GM12878 (cell line): ENCODE measurements around the gene PSMF1. TPM values are rescaled to one million over a fixed set of nuclear protein-coding genes. Genes with fewer than 3 reads are reported as not detected.
A peak's percentile ranks its signal among the peaks of the same experiment; 100 is the strongest.

Source experiments
- ATAC-seq: fragments of 200-7000 bp; cut with Tn5 transposase; 3 replicates; pipeline ENCODE4 v1.9.1; 2020; ENCODE audit warnings: mild to moderate bottlenecking, moderate library complexity
- BruUV-seq: library from RNA; stranded (reverse); fragments of 400-500 nt; replicated peaks from 2 replicates; lab custom pipeline; 2021; lab: Mats Ljungman, UMichigan
- CTCF ChIA-PET: fragments of 300-600 bp; sonication (Branson Sonifier 250); formaldehyde crosslinking; extraction: SDS; loops from one replicate; lab custom pipeline; 2021; ENCODE audit warnings: inconsistent platforms; lab: Yijun Ruan, JAX
- POLR2A ChIA-PET: fragments of 350-600 bp; formaldehyde crosslinking; extraction: SDS; loops from one replicate; lab custom pipeline; 2021; ENCODE audit warnings: inconsistent platforms; lab: Charles Lee
- RAD21 ChIA-PET: fragments of 300-600 bp; sonication (Branson Sonifier 250); formaldehyde crosslinking; loops from one replicate; lab custom pipeline; 2023; ENCODE audit warnings: antibody characterized with exemption; ENCODE audit not compliant: unreplicated experiment; lab: Charles Lee
- SMC1A ChIA-PET: fragments of 300-600 bp; sonication (Branson Sonifier 250); formaldehyde crosslinking; loops from one replicate; lab custom pipeline; 2023; ENCODE audit not compliant: unreplicated experiment, uncharacterized antibody; lab: Charles Lee
- DNase-seq: peaks from one replicate; pipeline ENCODE4 v3.0.0-alpha.2; 2011; ENCODE audit warnings: low read depth, low spot score
- FAIRE-seq: peaks from 3 replicates; lab custom pipeline; 2011; peaks lifted over from hg19 to GRCh38; lab: Jason Lieb, UNC
- H2AFZ ChIP-seq: 2 replicates; pipeline ENCODE4 v1.6.0; 2011; ENCODE audit warnings: low read depth, low read length, control low read depth; ENCODE audit not compliant: control insufficient read depth
- H3K27ac ChIP-seq: 2 replicates; pipeline ENCODE4 v1.5.1; 2011; ENCODE audit warnings: control low read depth; ENCODE audit not compliant: control insufficient read depth, insufficient read depth
- H3K27me3 ChIP-seq, 2 experiments: replicated peaks in 1 of 2; 2 replicates each; pipeline versions ENCODE4 v1.6.0 to v1.6.1; 2011; ENCODE audit warnings: low read length in 1 of 2; ENCODE audit not compliant: control insufficient read depth in 2 of 2, insufficient read depth in 2 of 2
- H3K36me3 ChIP-seq, 2 experiments: 2 replicates each; pipeline ENCODE4 v1.5.1; 2011; ENCODE audit warnings: low read length in 1 of 2; ENCODE audit not compliant: control insufficient read depth in 2 of 2, insufficient read depth in 2 of 2
- H3K4me1 ChIP-seq: 2 replicates; pipeline ENCODE4 v1.6.1; 2011; ENCODE audit warnings: mild to moderate bottlenecking, low read length, moderate library complexity, mixed read lengths; ENCODE audit not compliant: control insufficient read depth, insufficient read depth
- H3K4me2 ChIP-seq: 2 replicates; pipeline ENCODE4 v1.6.0; 2011; ENCODE audit warnings: control low read depth; ENCODE audit not compliant: control insufficient read depth, insufficient read depth
- H3K4me3 ChIP-seq: fragments of 200-600 bp; sonication (generic); 2 replicates; pipeline ENCODE4 v1.5.1; 2016
- H3K79me2 ChIP-seq: 2 replicates; pipeline ENCODE4 v1.6.0; 2011; ENCODE audit warnings: low read length; ENCODE audit not compliant: control insufficient read depth, insufficient read depth
- H3K9ac ChIP-seq: 2 replicates; pipeline ENCODE4 v1.8.0; 2011; ENCODE audit warnings: low read length, control low read depth, mixed read lengths; ENCODE audit not compliant: control insufficient read depth, insufficient read depth
- H3K9me3 ChIP-seq: replicated peaks from 3 replicates; pipeline ENCODE4 v1.5.1; 2011; ENCODE audit warnings: mild to moderate bottlenecking, low read length; ENCODE audit not compliant: control insufficient read depth, insufficient read depth
- H4K20me1 ChIP-seq: 2 replicates; pipeline ENCODE4 v1.6.0; 2011; ENCODE audit not compliant: control insufficient read depth, insufficient read depth
- BHLHE40 ChIP-seq, 2 experiments: fragments of 450-650 bp in 1 of 2; IDR thresholded peaks; 2 replicates each; pipeline ENCODE4 v1.6.1; 2011 to 2017; ENCODE audit warnings: low read depth in 2 of 2, borderline replicate concordance in 1 of 2, improper control_type of control experiment in 1 of 2, low read length in 1 of 2, mild to moderate bottlenecking in 1 of 2
- ETV6 ChIP-seq, 2 experiments: fragments of 450-650 bp in 1 of 2; IDR thresholded peaks in 1 of 2; conservative IDR thresholded peaks in 1 of 2; 2 replicates each; pipeline ENCODE4 v1.6.1; 2014; ENCODE audit warnings: antibody characterized with exemption in 1 of 2, borderline replicate concordance in 1 of 2, low read depth in 1 of 2, mild to moderate bottlenecking in 1 of 2, moderate library complexity in 1 of 2
- FOXM1 ChIP-seq: IDR thresholded peaks from 2 replicates; pipeline ENCODE4 v1.6.1; 2012; ENCODE audit warnings: low read depth, mild to moderate bottlenecking, inconsistent platforms, low read length, moderate library complexity
- NR2C2 ChIP-seq: IDR thresholded peaks from 2 replicates; pipeline ENCODE4 v1.6.1; 2011; ENCODE audit warnings: borderline replicate concordance, low read depth; ENCODE audit not compliant: control insufficient read depth, insufficient read length
- PAX5 ChIP-seq: IDR thresholded peaks from 2 replicates; pipeline ENCODE4 v1.6.1; 2011; ENCODE audit warnings: low read depth, low read length, borderline replicate concordance
- RAD21 ChIP-seq: IDR thresholded peaks from 2 replicates; pipeline ENCODE4 v1.6.1; 2011; ENCODE audit warnings: mild to moderate bottlenecking, low read depth, low read length, moderate library complexity; ENCODE audit not compliant: insufficient read depth
- RBBP5 ChIP-seq: fragments of 200-600 bp; sonication (generic); conservative IDR thresholded peaks from 2 replicates; pipeline ENCODE4 v1.6.1; 2016
- RUNX3 ChIP-seq: IDR thresholded peaks from 2 replicates; pipeline ENCODE4 v1.6.1; 2012; ENCODE audit warnings: low read length, inconsistent platforms
- SIX5 ChIP-seq: IDR thresholded peaks from 2 replicates; pipeline ENCODE4 v1.6.1; 2011; ENCODE audit warnings: mild to moderate bottlenecking, low read depth, low read length, moderate library complexity; ENCODE audit not compliant: severe bottlenecking
- SPI1 ChIP-seq: IDR thresholded peaks from 2 replicates; pipeline ENCODE4 v1.6.1; 2011; ENCODE audit warnings: low read depth, mild to moderate bottlenecking, low read length, moderate library complexity, borderline replicate concordance; ENCODE audit not compliant: insufficient read depth
- SREBF1 ChIP-seq: IDR thresholded peaks from 2 replicates; pipeline ENCODE4 v1.6.1; 2012; ENCODE audit warnings: mild to moderate bottlenecking, low read length
- TCF12 ChIP-seq: IDR thresholded peaks from 2 replicates; pipeline ENCODE4 v1.6.1; 2011; ENCODE audit warnings: low read depth, mild to moderate bottlenecking, low read length
- WGBS: methylation state at CpG from one replicate; pipeline ENCODE4 v1.1.6; 2016; ENCODE audit warnings: low lambda C conversion rate; ENCODE audit not compliant: insufficient replicate concordance, insufficient coverage; ENCODE audit errors: missing lambda C conversion rate; 5-methylcytosine and 5-hydroxymethylcytosine counted together
- in situ Hi-C: fragments of 300-500 bp; cut with MboI; formaldehyde crosslinking; loops from 9 replicates; pipeline ENCODE4 v1.14.3; 2018; ENCODE audit warnings: mixed read lengths
- intact Hi-C: fragments of 100-400 bp; cut with micrococcal nuclease; formaldehyde crosslinking; loops from one replicate; pipeline ENCODE4 v1.14.2; 2022; ENCODE audit not compliant: unreplicated experiment
- polyA plus RNA-seq, 11 experiments: library from polyadenylated mRNA; depleted of rRNA in 4 of 11; unstranded in 6 of 11; stranded (reverse) in 5 of 11; fragments of >200 nt; fragmentation: Nextera tagmentation in 4 of 11; fragmentation: Illumina TruSeq in 1 of 11; extraction: Ambion mirVana in 4 of 11; extraction: Trizol in 1 of 11; gene quantifications; 1 replicate in 1 of 11; 2 replicates in 10 of 11; pipeline versions ENCODE4 v1.2.1 to v1.2.3, GENCODE V29; 2011 to 2016; ENCODE audit warnings: inconsistent platforms in 2 of 11, missing spikeins in 2 of 11, low read depth in 1 of 11
- total RNA-seq, 4 experiments: library from RNA; depleted of rRNA in 3 of 4; stranded (reverse); fragments of >200 nt in 3 of 4; fragmentation: Illumina TruSeq in 1 of 4; extraction: Trizol in 1 of 4; gene quantifications; 2 replicates each; pipeline versions ENCODE4 v1.2.1 to v1.2.3, GENCODE V29; 2013 to 2021
- TF ChIP-seq, protein P1 (sequence below): fragments of 450-650 bp; IDR thresholded peaks from 2 replicates; pipeline ENCODE4 v1.6.1; 2016; ENCODE audit warnings: mild to moderate bottlenecking, moderate library complexity, borderline replicate concordance

PSMF1 gene
- total and polyA plus RNA-seq, 10 of the 15 experiments (the other 5 are each of a cell fraction or from before 2014, with no cell fraction given) = 14.2 to 173 (median 40.6) TPM

- WGBS = 0% methylated on average over 4 of the region's 4 CpGs
- Histone ChIP-seq H3K4me1 (no peaks in the 10 kb centered on the region; the same call in 1 of the 2 replicates), H3K4me3 (no peak overlapping the region), H3K36me3 (no peaks in the 10 kb centered on the region), H3K79me2 (no peaks in the 10 kb centered on the region), H2AFZ (no peak overlapping the region), H3K9me3 (peaks cover 15% of the 10 kb centered on the region), H4K20me1 (no peaks in the 10 kb centered on the region), H3K27me3 (no peaks in the 10 kb centered on the region), H3K9ac (no peak overlapping the region), H3K27ac (no peak overlapping the region), H3K4me2 (no peak overlapping the region)
- ATAC-seq (peak; percentile 44), DNase-seq (no peak), FAIRE-seq (no peak)
- intact Hi-C loops (no loop called here), in situ Hi-C loops (no loop called here)
- ChIA-PET SMC1A (interaction anchor here (0.6 to 1.9 kb wide), 5 partner anchors 10 to 272 kb away, joined by 3 to 5 read pairs (median 3); no protein-coding TSS in a partner anchor), CTCF (interaction anchor here (0.6 kb wide), 1 partner anchor 100 kb away, joined by 3 read pairs; no protein-coding TSS in a partner anchor), RAD21 (interaction anchor here (1.3 kb wide), 1 partner anchor 21 kb away, joined by 6 read pairs; no protein-coding TSS in a partner anchor), POLR2A (no interaction called here)
- no TSS peak for BruUV-seq
- TF ChIP-seq TCF12 (no peak), SPI1 (no peak), ETV6 (conservative IDR thresholded peaks at IDR 0.05 in 1 of 2, IDR thresholded peaks at IDR 0.05 in 1 of 2; ENCODE audit: borderline replicate concordance in 1 of 2, low read depth in 1 of 2) (no peak), RUNX3 (peak; percentile 88), BHLHE40 (IDR thresholded peaks at IDR 0.05; ENCODE audit: borderline replicate concordance in 1 of 2, low read depth in 2 of 2, low read length in 1 of 2) (peak; percentile 54 to 74; a peak in 3 of 4 replicates)
Measured at GRCh38 chr20:1087311-1087905, 31.0 kb upstream of the PSMF1 start.

GRCh38 chr20:1094751-1095150 is 23.7 kb upstream of the PSMF1 start:
- in situ Hi-C loops (no loop called here), intact Hi-C loops (no loop called here)
- Histone ChIP-seq H3K9me3 (no peaks in the 10 kb centered on the region; the same call in 2 of the 3 replicates), H3K36me3 (no peaks in the 10 kb centered on the region), H3K9ac (no peak overlapping the region), H3K4me1 (no peaks in the 10 kb centered on the region), H3K4me3 (no peak overlapping the region), H3K27ac (no peak overlapping the region), H2AFZ (no peak overlapping the region), H3K27me3 (no peaks in the 10 kb centered on the region), H3K4me2 (no peak overlapping the region), H3K79me2 (no peaks in the 10 kb centered on the region), H4K20me1 (no peaks in the 10 kb centered on the region)
- WGBS = 25% methylated on average over 6 of the region's 6 CpGs
- CTCF ChIA-PET = interaction anchor here (2.4 kb wide), 1 partner anchor 14 kb away, joined by 12 read pairs; no protein-coding TSS in a partner anchor
- RAD21 ChIA-PET = no interaction called here
- SMC1A ChIA-PET = interaction anchor here (1.1 kb wide), 1 partner anchor 12 kb away, joined by 4 read pairs; no protein-coding TSS in a partner anchor
- ATAC-seq = no peak
- POLR2A ChIA-PET = no interaction called here
- DNase-seq = no peak
- no peak for FAIRE-seq
- BruUV-seq = no TSS peak
- TF ChIP-seq SIX5 = no peak
- TF ChIP-seq SREBF1 = no peak
- no peak for TF ChIP-seq RAD21
- no peak for TF ChIP-seq NR2C2
- TF ChIP-seq PAX5 = no peak
- TF ChIP-seq, protein P1, sequence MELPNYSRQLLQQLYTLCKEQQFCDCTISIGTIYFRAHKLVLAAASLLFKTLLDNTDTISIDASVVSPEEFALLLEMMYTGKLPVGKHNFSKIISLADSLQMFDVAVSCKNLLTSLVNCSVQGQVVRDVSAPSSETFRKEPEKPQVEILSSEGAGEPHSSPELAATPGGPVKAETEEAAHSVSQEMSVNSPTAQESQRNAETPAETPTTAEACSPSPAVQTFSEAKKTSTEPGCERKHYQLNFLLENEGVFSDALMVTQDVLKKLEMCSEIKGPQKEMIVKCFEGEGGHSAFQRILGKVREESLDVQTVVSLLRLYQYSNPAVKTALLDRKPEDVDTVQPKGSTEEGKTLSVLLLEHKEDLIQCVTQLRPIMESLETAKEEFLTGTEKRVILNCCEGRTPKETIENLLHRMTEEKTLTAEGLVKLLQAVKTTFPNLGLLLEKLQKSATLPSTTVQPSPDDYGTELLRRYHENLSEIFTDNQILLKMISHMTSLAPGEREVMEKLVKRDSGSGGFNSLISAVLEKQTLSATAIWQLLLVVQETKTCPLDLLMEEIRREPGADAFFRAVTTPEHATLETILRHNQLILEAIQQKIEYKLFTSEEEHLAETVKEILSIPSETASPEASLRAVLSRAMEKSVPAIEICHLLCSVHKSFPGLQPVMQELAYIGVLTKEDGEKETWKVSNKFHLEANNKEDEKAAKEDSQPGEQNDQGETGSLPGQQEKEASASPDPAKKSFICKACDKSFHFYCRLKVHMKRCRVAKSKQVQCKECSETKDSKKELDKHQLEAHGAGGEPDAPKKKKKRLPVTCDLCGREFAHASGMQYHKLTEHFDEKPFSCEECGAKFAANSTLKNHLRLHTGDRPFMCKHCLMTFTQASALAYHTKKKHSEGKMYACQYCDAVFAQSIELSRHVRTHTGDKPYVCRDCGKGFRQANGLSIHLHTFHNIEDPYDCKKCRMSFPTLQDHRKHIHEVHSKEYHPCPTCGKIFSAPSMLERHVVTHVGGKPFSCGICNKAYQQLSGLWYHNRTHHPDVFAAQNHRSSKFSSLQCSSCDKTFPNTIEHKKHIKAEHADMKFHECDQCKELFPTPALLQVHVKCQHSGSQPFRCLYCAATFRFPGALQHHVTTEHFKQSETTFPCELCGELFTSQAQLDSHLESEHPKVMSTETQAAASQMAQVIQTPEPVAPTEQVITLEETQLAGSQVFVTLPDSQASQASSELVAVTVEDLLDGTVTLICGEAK = no peak
- TF ChIP-seq RBBP5 = no peak
- TF ChIP-seq FOXM1 = no peak
